Medulla oblongata (tissue), 1 donor: ENCODE results near the gene KLF7.

Experiments used
- DNase-seq: peaks from one replicate; pipeline ENCODE4 v3.0.0-alpha.2; 2015; ENCODE audit errors: extremely low spot score

Gene KLF7

GRCh38 chr2:207128867-207129266, 36.9 kb downstream of the KLF7 start:
- DNase-seq, result no peak

GRCh38 chr2:207126724-207127308, 38.9 kb downstream of the KLF7 start:
- no peak for DNase-seq

- DNase-seq, result no peak
These were observed 41.9 kb downstream of the KLF7 start for GRCh38 chr2:207123776-207124391.

- DNase-seq, result no peak
These were observed 42.4 kb downstream of the KLF7 start for GRCh38 chr2:207123335-207123744.

GRCh38 chr2:207122651-207123334, 43.0 kb downstream of the KLF7 start:
- no peak for DNase-seq

GRCh38 chr2:207121784-207122183, 44.0 kb downstream of the KLF7 start:
- no peak for DNase-seq

GRCh38 chr2:207119048-207119447, 46.7 kb downstream of the KLF7 start:
- DNase-seq, result no peak

- DNase-seq, result no peak
These were observed 48.1 kb downstream of the KLF7 start for GRCh38 chr2:207117668-207118067.

- peak; percentile 82 for DNase-seq
These were observed 49.9 kb downstream of the KLF7 start for GRCh38 chr2:207115715-207116364.

- DNase-seq, result peak; percentile 84
These were observed 52.3 kb downstream of the KLF7 start for GRCh38 chr2:207113414-207113813.

GRCh38 chr2:207112785-207113184, 53.0 kb downstream of the KLF7 start:
- no peak for DNase-seq

- no peak for DNase-seq
These were observed 53.4 kb downstream of the KLF7 start for GRCh38 chr2:207112383-207112782.

- DNase-seq, result no peak
These were observed 54.0 kb downstream of the KLF7 start for GRCh38 chr2:207111757-207112156.

- no peak for DNase-seq
These were observed 55.0 kb downstream of the KLF7 start for GRCh38 chr2:207110715-207111114.

- no peak for DNase-seq
These were observed 55.4 kb downstream of the KLF7 start for GRCh38 chr2:207110310-207110709.

GRCh38 chr2:207109768-207110167, 56.0 kb downstream of the KLF7 start:
- no peak for DNase-seq

- DNase-seq, result no peak
These were observed 57.3 kb downstream of the KLF7 start for GRCh38 chr2:207108440-207108839.

GRCh38 chr2:207107551-207107950, 58.2 kb downstream of the KLF7 start:
- DNase-seq, result peak; percentile 75

GRCh38 chr2:207107131-207107530, 58.6 kb downstream of the KLF7 start:
- no peak for DNase-seq

- DNase-seq, result no peak
These were observed 62.6 kb downstream of the KLF7 start for GRCh38 chr2:207103132-207103531.

GRCh38 chr2:207101984-207102383, 63.8 kb downstream of the KLF7 start:
- DNase-seq, result no peak

GRCh38 chr2:207097278-207097677, 68.5 kb downstream of the KLF7 start:
- no peak for DNase-seq

GRCh38 chr2:207095963-207096362, 69.8 kb downstream of the KLF7 start:
- DNase-seq, result no peak
